Stomach smooth muscle (tissue), 2 donors: ENCODE data around the gene METRNL.

Experiments used
- H3K27ac ChIP-seq: one replicate; pipeline ENCODE4 v1.7.0; 2013; ENCODE audit warnings: mild to moderate bottlenecking, low read length, inconsistent platforms
- H3K27me3 ChIP-seq, 2 donors: one replicate each; pipeline ENCODE4 v1.7.0; 2013; ENCODE audit warnings: low read length in 2 of 2; ENCODE audit not compliant: insufficient read depth in 2 of 2, control insufficient read depth in 1 of 2
- H3K36me3 ChIP-seq, 2 donors: one replicate each; pipeline ENCODE4 v1.7.0; 2013; ENCODE audit warnings: low read length in 2 of 2; ENCODE audit not compliant: control insufficient read depth in 2 of 2, insufficient read depth in 2 of 2
- H3K4me1 ChIP-seq: one replicate; pipeline ENCODE4 v1.7.0; 2013; ENCODE audit warnings: low read length; ENCODE audit not compliant: control insufficient read depth, insufficient read depth
- H3K4me3 ChIP-seq, 2 donors: one replicate each; pipeline ENCODE4 v1.7.0; 2013; ENCODE audit warnings: low read length in 2 of 2
- H3K9ac ChIP-seq, 2 donors: one replicate each; pipeline ENCODE4 v1.7.0; 2013; ENCODE audit warnings: low read length in 2 of 2, mild to moderate bottlenecking in 1 of 2
- H3K9me3 ChIP-seq, 2 donors: one replicate each; pipeline ENCODE4 v1.7.0; 2013; ENCODE audit warnings: low read length in 2 of 2; ENCODE audit not compliant: control insufficient read depth in 2 of 2
- donor health status: healthy.
- donor health status: Pancreatic carcinoma.

Gene METRNL

GRCh38 chr17:83096401-83097224, 17.2 kb downstream of the METRNL start:
- Histone ChIP-seq H3K9ac (no peak overlapping the region), H3K27ac (no peak overlapping the region), H3K36me3 (peaks cover 29 to 32% of the 10 kb centered on the region in 2 donors), H3K27me3 (peaks cover 3 to 30% of the 10 kb centered on the region in 2 donors), H3K4me3 (no peak overlapping the region), H3K4me1 (peaks cover 35% of the 10 kb centered on the region), H3K9me3 (no peaks in the 10 kb centered on the region)

- H3K4me3 ChIP-seq = no peak overlapping the region
- peaks cover 29 to 32% of the 10 kb centered on the region in 2 donors for H3K36me3 ChIP-seq
- H3K4me1 ChIP-seq = peaks cover 34% of the 10 kb centered on the region
- H3K27ac ChIP-seq = no peak overlapping the region
- H3K9ac ChIP-seq = no peak overlapping the region
- no peaks in the 10 kb centered on the region for H3K9me3 ChIP-seq
- peaks cover 3 to 31% of the 10 kb centered on the region in 2 donors for H3K27me3 ChIP-seq
Measured at GRCh38 chr17:83097831-83098230, 18.4 kb downstream of the METRNL start.

- no peak overlapping the region for H3K9ac ChIP-seq
- peaks cover 25 to 27% of the 10 kb centered on the region in 2 donors for H3K36me3 ChIP-seq
- no peaks in the 10 kb centered on the region for H3K9me3 ChIP-seq
- H3K4me1 ChIP-seq = peaks cover 34% of the 10 kb centered on the region
- H3K4me3 ChIP-seq = no peak overlapping the region
- no peak overlapping the region for H3K27ac ChIP-seq
- H3K27me3 ChIP-seq = peaks cover 3 to 35% of the 10 kb centered on the region in 2 donors
Measured at GRCh38 chr17:83098241-83099085, 19.1 kb downstream of the METRNL start.

GRCh38 chr17:83099086-83099555, 19.7 kb downstream of the METRNL start:
- Histone ChIP-seq H3K4me1 (peaks cover 38% of the 10 kb centered on the region), H3K27me3 (peaks cover 3 to 36% of the 10 kb centered on the region in 2 donors), H3K36me3 (peaks cover 20 to 24% of the 10 kb centered on the region in 2 donors), H3K9ac (no peak overlapping the region), H3K9me3 (no peaks in the 10 kb centered on the region), H3K4me3 (no peak overlapping the region), H3K27ac (no peak overlapping the region)

GRCh38 chr17:83099570-83100181, 20.3 kb downstream of the METRNL start:
- H3K4me1 ChIP-seq = peaks cover 40% of the 10 kb centered on the region
- H3K9me3 ChIP-seq = no peaks in the 10 kb centered on the region
- H3K9ac ChIP-seq = no peak overlapping the region
- peaks cover 3 to 39% of the 10 kb centered on the region in 2 donors for H3K27me3 ChIP-seq
- peak overlapping the region in 1 of 2 donors; percentile 52 for H3K4me3 ChIP-seq
- H3K27ac ChIP-seq = no peak overlapping the region
- peaks cover 15 to 19% of the 10 kb centered on the region in 2 donors for H3K36me3 ChIP-seq

- H3K9me3 ChIP-seq = no peaks in the 10 kb centered on the region
- H3K36me3 ChIP-seq = peaks cover 9 to 13% of the 10 kb centered on the region in 2 donors
- no peak overlapping the region for H3K9ac ChIP-seq
- peaks cover 40% of the 10 kb centered on the region for H3K4me1 ChIP-seq
- no peak overlapping the region for H3K4me3 ChIP-seq
- peaks cover 3 to 39% of the 10 kb centered on the region in 2 donors for H3K27me3 ChIP-seq
- no peak overlapping the region for H3K27ac ChIP-seq
Measured at GRCh38 chr17:83100220-83100852, 20.9 kb downstream of the METRNL start.

GRCh38 chr17:83100853-83101391, 21.5 kb downstream of the METRNL start:
- H3K36me3 ChIP-seq = peaks cover 3 to 7% of the 10 kb centered on the region in 2 donors
- peaks cover 43% of the 10 kb centered on the region for H3K4me1 ChIP-seq
- peaks cover 3 to 39% of the 10 kb centered on the region in 2 donors for H3K27me3 ChIP-seq
- no peak overlapping the region for H3K27ac ChIP-seq
- no peak overlapping the region for H3K4me3 ChIP-seq
- no peaks in the 10 kb centered on the region for H3K9me3 ChIP-seq
- H3K9ac ChIP-seq = no peak overlapping the region

- H3K27ac ChIP-seq = no peak overlapping the region
- H3K36me3 ChIP-seq = no peaks in the 10 kb centered on the region
- no peak overlapping the region for H3K4me3 ChIP-seq
- H3K4me1 ChIP-seq = peaks cover 48% of the 10 kb centered on the region
- no peak overlapping the region for H3K9ac ChIP-seq
- H3K9me3 ChIP-seq = no peaks in the 10 kb centered on the region
- peaks cover 3 to 39% of the 10 kb centered on the region in 2 donors for H3K27me3 ChIP-seq
Measured at GRCh38 chr17:83101805-83102480, 22.5 kb downstream of the METRNL start.

- H3K4me1 ChIP-seq = peaks cover 48% of the 10 kb centered on the region
- no peak overlapping the region for H3K9ac ChIP-seq
- H3K27ac ChIP-seq = no peak overlapping the region
- H3K36me3 ChIP-seq = no peaks in the 10 kb centered on the region
- no peaks in the 10 kb centered on the region for H3K9me3 ChIP-seq
- peak overlapping the region in 1 of 2 donors; percentile 52 for H3K4me3 ChIP-seq
- H3K27me3 ChIP-seq = peaks cover 3 to 38% of the 10 kb centered on the region in 2 donors
Measured at GRCh38 chr17:83103200-83103942, 24.0 kb downstream of the METRNL start.
